Fibroblast of lung (primary cell): Measurements from ENCODE around the gene POGZ. TPM values are rescaled to one million over a fixed set of nuclear protein-coding genes. Genes with fewer than 3 reads are reported as not detected.
A peak's percentile ranks its signal among the peaks of the same experiment; 100 is the strongest.
"Not testable (repeated sequence)": the region's sequence is repeated elsewhere in the genome, so short reads cannot be mapped to it uniquely, and the experiment has no call there.

Source experiments
- DNase-seq, 2 donors: peaks; one replicate each; pipeline versions ENCODE4 v3.0.0 to v3.0.0-alpha.2; 2010; ENCODE audit warnings: low read depth in 2 of 2
- H2AFZ ChIP-seq: 2 replicates; pipeline ENCODE4 v1.5.1; 2012; ENCODE audit warnings: low read length, control low read depth, inconsistent platforms
- H3K27ac ChIP-seq: 2 replicates; pipeline ENCODE4 v1.5.1; 2011; ENCODE audit warnings: low read length, control low read depth; ENCODE audit not compliant: insufficient read depth
- H3K27me3 ChIP-seq: 2 replicates; pipeline ENCODE4 v1.5.1; 2011; ENCODE audit warnings: mild to moderate bottlenecking, low read length; ENCODE audit not compliant: control insufficient read depth, insufficient read depth
- H3K36me3 ChIP-seq: 2 replicates; pipeline ENCODE4 v1.5.1; 2011; ENCODE audit warnings: low read length; ENCODE audit not compliant: control insufficient read depth, insufficient read depth
- H3K4me1 ChIP-seq: 2 replicates; pipeline ENCODE4 v1.5.1; 2011; ENCODE audit warnings: low read length; ENCODE audit not compliant: control insufficient read depth, insufficient read depth; ENCODE audit errors: extremely low read depth
- H3K4me2 ChIP-seq: 2 replicates; pipeline ENCODE4 v1.5.1; 2011; ENCODE audit warnings: low read length, control low read depth; ENCODE audit not compliant: insufficient read depth; ENCODE audit errors: extremely low read depth
- H3K4me3 ChIP-seq, 4 experiments: fragments of 200-600 bp in 1 of 4; sonication (generic) in 1 of 4; replicated peaks in 1 of 4; 2 replicates each; pipeline ENCODE4 v1.5.1; 2011 to 2016; ENCODE audit warnings: low read length in 4 of 4, low read depth in 3 of 4, mild to moderate bottlenecking in 3 of 4, control low read depth in 2 of 4, inconsistent platforms in 1 of 4, mixed read lengths in 1 of 4; ENCODE audit not compliant: insufficient read depth in 1 of 4; ENCODE audit errors: control extremely low read depth in 1 of 4
- H3K79me2 ChIP-seq: 2 replicates; pipeline ENCODE4 v1.5.1; 2012; ENCODE audit warnings: mild to moderate bottlenecking, low read length, inconsistent platforms; ENCODE audit not compliant: control insufficient read depth, insufficient read depth
- H3K9ac ChIP-seq: 2 replicates; pipeline ENCODE4 v1.5.1; 2011; ENCODE audit warnings: mild to moderate bottlenecking, low read length, control low read depth; ENCODE audit not compliant: insufficient read depth
- H3K9me3 ChIP-seq: 2 replicates; pipeline ENCODE4 v1.5.1; 2012; ENCODE audit warnings: low read depth, low read length; ENCODE audit not compliant: control insufficient read depth, insufficient read depth
- H4K20me1 ChIP-seq: 2 replicates; pipeline ENCODE4 v1.5.1; 2011; ENCODE audit warnings: low read length; ENCODE audit not compliant: control insufficient read depth, insufficient read depth; ENCODE audit errors: extremely low read depth
- CTCF ChIP-seq, 2 donors: IDR thresholded peaks in 1 of 2; conservative IDR thresholded peaks in 1 of 2; 1 replicate in 1 of 2; 2 replicates in 1 of 2; pipeline ENCODE4 v1.5.1; 2011 to 2012; ENCODE audit warnings: low read length in 2 of 2, control low read depth in 1 of 2, inconsistent platforms in 1 of 2, low read depth in 1 of 2, mild to moderate bottlenecking in 1 of 2
- EZH2 ChIP-seq: IDR thresholded peaks from 2 replicates; pipeline ENCODE4 v1.5.1; 2012; ENCODE audit warnings: low read length, control low read depth, mild to moderate bottlenecking; ENCODE audit errors: missing control alignments
- polyA plus RNA-seq, 2 donors: library from polyadenylated mRNA; depleted of rRNA in 1 of 2; stranded (reverse) in 1 of 2; unstranded in 1 of 2; fragments of >200 nt; gene quantifications; 2 replicates each; pipeline ENCODE4 v1.2.1, GENCODE V29; 2011 to 2012; ENCODE audit warnings: missing spikeins in 1 of 2
- total RNA-seq: library from RNA; depleted of rRNA; stranded (reverse); fragments of >200 nt; gene quantifications from 2 replicates; pipeline ENCODE4 v1.2.1, GENCODE V29; 2014

Gene POGZ
- total and polyA plus RNA-seq, 2 donors (not counting 1 experiment from before 2014, with no cell fraction given), result 21.6 to 27.6 TPM

- DNase-seq, result peak in 1 of 2 donors; percentile 22
- Histone ChIP-seq H3K4me1 (peaks cover 8% of the 10 kb centered on the region), H3K4me2 (no peak overlapping the region), H4K20me1 (peaks cover 2% of the 10 kb centered on the region), H2AFZ (no peak overlapping the region), H3K9ac (no peak overlapping the region), H3K4me3 (peak overlapping the region in 1 of 4 experiments; percentile 97), H3K9me3 (no peaks in the 10 kb centered on the region), H3K36me3 (peaks cover 20% of the 10 kb centered on the region), H3K27me3 (no peaks in the 10 kb centered on the region), H3K79me2 (peaks cover 20% of the 10 kb centered on the region), H3K27ac (no peak overlapping the region)
- TF ChIP-seq EZH2 (no peak), CTCF (conservative IDR thresholded peaks at IDR 0.05 in 1 of 2, IDR thresholded peaks at IDR 0.05 in 1 of 2; ENCODE audit: low read depth in 1 of 2, low read length in 2 of 2) (no peak)
Observed at GRCh38 chr1:151401125-151401788, 58.0 kb downstream of the POGZ start.

- H3K4me1 ChIP-seq, result peaks cover 8% of the 10 kb centered on the region
- peaks cover 2% of the 10 kb centered on the region for H4K20me1 ChIP-seq
- peak within 1 kb of the TSS; percentile 89 for H2AFZ ChIP-seq
- peak; percentile 94 to 96 for DNase-seq
- H3K36me3 ChIP-seq, result peaks cover 8% of the 10 kb centered on the region
- H3K4me2 ChIP-seq, result peak within 1 kb of the TSS; percentile 91
- H3K79me2 ChIP-seq, result peaks cover 20% of the 10 kb centered on the region
- H3K27ac ChIP-seq, result peak within 1 kb of the TSS; percentile 93
- no peaks in the 10 kb centered on the region for H3K9me3 ChIP-seq
- no peaks in the 10 kb centered on the region for H3K27me3 ChIP-seq
- peak; percentile 24 to 37 for TF ChIP-seq CTCF (conservative IDR thresholded peaks at IDR 0.05 in 1 of 2, IDR thresholded peaks at IDR 0.05 in 1 of 2; ENCODE audit: low read depth in 1 of 2, low read length in 2 of 2)
- no peak for TF ChIP-seq EZH2
- peak within 1 kb of the TSS; percentile 80 to 97 (median 92) for H3K4me3 ChIP-seq
- H3K9ac ChIP-seq, result peak within 1 kb of the TSS; percentile 86
Observed at GRCh38 chr1:151399324-151400171, 59.7 kb downstream of the POGZ start, which contains the start of gene PSMB4. Gene PSMB4, plus strand, starts transcription at chr1:151399573. Its CDS starts 15 bp downstream, at chr1:151399588.

GRCh38 chr1:151396265-151396664 lies 63.0 kb downstream of the POGZ start:
- not testable (repeated sequence) for H4K20me1 ChIP-seq, H3K9ac ChIP-seq, H3K4me3 ChIP-seq, H3K9me3 ChIP-seq, DNase-seq, H3K4me1 ChIP-seq, H3K4me2 ChIP-seq, H2AFZ ChIP-seq, H3K27me3 ChIP-seq, H3K36me3 ChIP-seq, H3K27ac ChIP-seq
- peaks cover 19% of the 10 kb centered on the region for H3K79me2 ChIP-seq
